Neural cell (in vitro differentiated cells): ENCODE measurements around the gene MYBPHL. TPM values are rescaled to one million over a fixed set of nuclear protein-coding genes. Genes with fewer than 3 reads are reported as not detected.
A peak's percentile ranks its signal among the peaks of the same experiment; 100 is the strongest.

ENCODE experiments used
- H2AFZ ChIP-seq: fragments of 200-600, 300-800 bp; sonication (generic), shearing (Covaris generic); 2 replicates; pipeline ENCODE4 v1.6.0; 2014; ENCODE audit warnings: low read depth, mild to moderate bottlenecking, antibody characterized with exemption, low read length, moderate library complexity
- H3F3A ChIP-seq: fragments of 200-600 bp; shearing (Covaris generic); 2 replicates; pipeline ENCODE4 v1.6.1; 2016; ENCODE audit warnings: mild to moderate bottlenecking, moderate library complexity, mixed read lengths, antibody characterized with exemption, low read length; ENCODE audit not compliant: insufficient read depth, poor library complexity, severe bottlenecking
- H3K27ac ChIP-seq: fragments of 200-600, 300-800 bp; sonication (generic), shearing (Covaris generic); 2 replicates; pipeline ENCODE4 v1.5.1; 2014; ENCODE audit warnings: mild to moderate bottlenecking, low read length, moderate library complexity
- H3K27me3 ChIP-seq: fragments of 300-800, 200-600 bp; sonication (generic), shearing (Covaris generic); 2 replicates; pipeline ENCODE4 v1.6.0; 2014; ENCODE audit warnings: mild to moderate bottlenecking, low read depth, low read length, moderate library complexity; ENCODE audit not compliant: insufficient read depth
- H3K36me3 ChIP-seq: fragments of 300-800, 200-600 bp; sonication (generic), shearing (Covaris generic); 2 replicates; pipeline ENCODE4 v1.5.1; 2014; ENCODE audit warnings: mild to moderate bottlenecking, antibody characterized with exemption, low read length, moderate library complexity; ENCODE audit not compliant: insufficient read depth
- H3K4me2 ChIP-seq: fragments of 300-800, 200-600 bp; sonication (generic), shearing (Covaris generic); 2 replicates; pipeline ENCODE4 v1.6.0; 2014; ENCODE audit warnings: mild to moderate bottlenecking, low read length
- H3K4me3 ChIP-seq: fragments of 300-800, 200-600 bp; sonication (generic), shearing (Covaris generic); 2 replicates; pipeline ENCODE4 v1.5.1; 2014; ENCODE audit warnings: mild to moderate bottlenecking, low read length, moderate library complexity
- H3K79me2 ChIP-seq: fragments of 200-600 bp; shearing (Covaris generic); replicated peaks from 2 replicates; pipeline ENCODE4 v1.6.0; 2014; ENCODE audit warnings: mild to moderate bottlenecking, low read length, moderate library complexity; ENCODE audit not compliant: insufficient read depth
- H3K9ac ChIP-seq: fragments of 300-800, 200-600 bp; sonication (generic), shearing (Covaris generic); 2 replicates; pipeline ENCODE4 v1.6.1; 2016; ENCODE audit warnings: mild to moderate bottlenecking, low read length, mixed read lengths
- H3K9me2 ChIP-seq: fragments of 200-600 bp; shearing (Covaris generic); 2 replicates; pipeline ENCODE4 v1.6.1; 2016; ENCODE audit warnings: mild to moderate bottlenecking, low read length, mixed read lengths; ENCODE audit not compliant: insufficient read depth
- H3K9me3 ChIP-seq: fragments of 200-600, 300-800 bp; sonication (generic), shearing (Covaris generic); 2 replicates; pipeline ENCODE4 v1.6.1; 2016; ENCODE audit warnings: mild to moderate bottlenecking, mixed run types, low read length, moderate library complexity, mixed read lengths
- H4K20me1 ChIP-seq: fragments of 200-600 bp; shearing (Covaris generic); 2 replicates; pipeline ENCODE4 v1.6.1; 2016; ENCODE audit warnings: mild to moderate bottlenecking, mixed run types; ENCODE audit not compliant: insufficient read depth
- EP300 ChIP-seq: fragments of 450-650 bp; conservative IDR thresholded peaks from 2 replicates; pipeline ENCODE4 v1.6.1; 2014; ENCODE audit warnings: antibody characterized with exemption, mild to moderate bottlenecking, moderate library complexity; ENCODE audit not compliant: poor library complexity, severe bottlenecking
- EZH2 ChIP-seq: fragments of 200-600, 300-800 bp; shearing (Covaris generic), sonication (generic); IDR thresholded peaks from 2 replicates; pipeline ENCODE4 v1.6.1; 2014; ENCODE audit warnings: antibody characterized with exemption, low read length, borderline replicate concordance, mild to moderate bottlenecking; ENCODE audit not compliant: insufficient read depth, poor library complexity, severe bottlenecking
- MXI1 ChIP-seq: fragments of 450-650 bp; conservative IDR thresholded peaks from 2 replicates; pipeline ENCODE4 v1.6.1; 2014; ENCODE audit warnings: antibody characterized with exemption, mild to moderate bottlenecking; ENCODE audit not compliant: poor library complexity, severe bottlenecking
- POLR2AphosphoS5 ChIP-seq: IDR thresholded peaks from 2 replicates; pipeline ENCODE4 v1.6.1; 2012
- RAD21 ChIP-seq: fragments of 450-650 bp; conservative IDR thresholded peaks from 2 replicates; pipeline ENCODE4 v1.6.1; 2014; ENCODE audit warnings: antibody characterized with exemption, mild to moderate bottlenecking, moderate library complexity
- SMC3 ChIP-seq: fragments of 450-650 bp; conservative IDR thresholded peaks from 2 replicates; pipeline ENCODE4 v1.6.1; 2014; ENCODE audit warnings: antibody characterized with exemption, mild to moderate bottlenecking, moderate library complexity; ENCODE audit not compliant: poor library complexity
- TAF1 ChIP-seq: IDR thresholded peaks from 2 replicates; pipeline ENCODE4 v1.6.1; 2012; ENCODE audit warnings: low read depth
- polyA plus RNA-seq: library from polyadenylated mRNA; depleted of rRNA; stranded (reverse); fragments of >200 nt; gene quantifications from 2 replicates; pipeline ENCODE4 v1.2.3, GENCODE V29; 2014
- TF ChIP-seq, protein P1 (sequence below): fragments of 450-650 bp; IDR thresholded peaks from 2 replicates; pipeline ENCODE4 v1.5.1; 2014; ENCODE audit warnings: antibody characterized with exemption, mild to moderate bottlenecking, moderate library complexity; ENCODE audit not compliant: poor library complexity, severe bottlenecking
- TF ChIP-seq, protein P2 (sequence below): IDR thresholded peaks from 2 replicates; pipeline ENCODE4 v1.6.1; 2012; ENCODE audit warnings: borderline replicate concordance

MYBPHL gene
- polyA plus RNA-seq, 1 donor from 2014 or later, result 1.6 TPM

DNA sequence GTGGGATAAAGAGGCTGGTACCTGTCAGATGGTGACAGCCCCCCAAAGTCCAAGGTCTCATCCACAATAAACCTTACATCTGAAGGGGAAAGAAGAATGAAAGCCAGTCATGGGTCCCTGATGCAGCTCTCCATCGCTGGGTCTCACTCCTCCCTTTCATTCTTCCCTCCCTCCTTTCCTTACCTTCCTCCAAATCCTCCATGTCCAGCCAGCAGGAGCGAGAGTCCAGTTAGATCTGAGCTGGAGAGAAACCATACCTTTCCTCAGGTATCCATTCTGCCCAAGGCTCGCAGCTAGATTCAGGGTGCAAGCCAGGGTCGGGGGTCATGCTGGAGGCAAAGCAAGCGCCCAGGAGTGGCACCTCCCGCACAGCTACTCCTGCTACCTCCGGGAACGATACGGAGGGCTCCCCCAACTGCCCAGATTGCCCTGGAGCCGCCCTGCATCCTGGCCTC, 24.3 kb downstream of the MYBPHL start:
- Histone ChIP-seq H3K9me3 (no peaks in the 10 kb centered on the region), H2AFZ (peak overlapping the region; percentile 96), H3K9ac (peak overlapping the region; percentile 72), H3K79me2 (peaks cover 7% of the 10 kb centered on the region), H3K9me2 (no peaks in the 10 kb centered on the region), H4K20me1 (no peaks in the 10 kb centered on the region), H3K36me3 (no peaks in the 10 kb centered on the region), H3K27ac (no peak overlapping the region), H3F3A (no peaks in the 10 kb centered on the region), H3K4me2 (peak overlapping the region; percentile 72), H3K4me3 (peak overlapping the region; percentile 74), H3K27me3 (no peaks in the 10 kb centered on the region)
- TF ChIP-seq EZH2, result no peak

DNA sequence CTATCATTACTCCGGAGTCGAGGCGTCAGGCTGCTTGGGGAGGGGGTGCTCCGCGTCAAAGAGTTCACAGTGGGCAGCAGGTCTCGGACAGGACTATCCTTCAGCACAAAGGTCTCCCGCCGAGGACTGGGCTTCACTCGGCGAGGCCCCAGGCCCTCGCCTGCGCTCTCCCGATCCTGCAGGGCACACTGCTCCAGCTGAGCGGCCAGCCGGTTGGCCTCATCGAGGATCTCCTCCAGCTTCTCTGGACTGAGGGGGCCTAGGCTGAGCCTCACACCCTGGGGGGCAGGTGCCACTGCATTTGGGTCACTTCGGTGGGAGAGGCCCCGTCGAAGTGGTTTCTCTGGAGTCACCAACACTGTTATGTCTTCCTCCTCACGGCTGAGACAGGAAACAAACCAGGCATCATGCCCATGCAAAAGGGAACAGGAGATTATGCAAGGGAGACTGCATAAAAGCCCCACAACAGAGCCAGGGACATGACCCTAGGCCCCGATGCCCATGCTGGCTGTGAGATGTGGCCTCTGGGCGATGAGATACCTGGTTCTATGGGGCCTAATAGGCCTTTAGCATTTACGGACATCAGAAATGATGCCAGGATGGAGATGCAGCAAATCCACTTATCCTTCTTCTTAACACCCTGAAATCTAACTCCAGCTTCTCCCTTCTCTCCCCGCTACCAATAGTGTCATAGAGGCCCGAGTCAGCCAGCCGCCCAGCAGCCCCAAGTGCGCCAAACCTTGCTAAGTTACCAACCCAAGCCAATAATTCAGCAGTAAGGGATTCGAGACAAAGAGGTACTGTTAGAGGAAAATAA, 24.9 kb downstream of the MYBPHL start:
- peak overlapping the region; percentile 72 for H3K9ac ChIP-seq
- H3F3A ChIP-seq, result no peaks in the 10 kb centered on the region
- H3K9me2 ChIP-seq, result no peaks in the 10 kb centered on the region
- no peaks in the 10 kb centered on the region for H3K27me3 ChIP-seq
- TF ChIP-seq, protein P1, sequence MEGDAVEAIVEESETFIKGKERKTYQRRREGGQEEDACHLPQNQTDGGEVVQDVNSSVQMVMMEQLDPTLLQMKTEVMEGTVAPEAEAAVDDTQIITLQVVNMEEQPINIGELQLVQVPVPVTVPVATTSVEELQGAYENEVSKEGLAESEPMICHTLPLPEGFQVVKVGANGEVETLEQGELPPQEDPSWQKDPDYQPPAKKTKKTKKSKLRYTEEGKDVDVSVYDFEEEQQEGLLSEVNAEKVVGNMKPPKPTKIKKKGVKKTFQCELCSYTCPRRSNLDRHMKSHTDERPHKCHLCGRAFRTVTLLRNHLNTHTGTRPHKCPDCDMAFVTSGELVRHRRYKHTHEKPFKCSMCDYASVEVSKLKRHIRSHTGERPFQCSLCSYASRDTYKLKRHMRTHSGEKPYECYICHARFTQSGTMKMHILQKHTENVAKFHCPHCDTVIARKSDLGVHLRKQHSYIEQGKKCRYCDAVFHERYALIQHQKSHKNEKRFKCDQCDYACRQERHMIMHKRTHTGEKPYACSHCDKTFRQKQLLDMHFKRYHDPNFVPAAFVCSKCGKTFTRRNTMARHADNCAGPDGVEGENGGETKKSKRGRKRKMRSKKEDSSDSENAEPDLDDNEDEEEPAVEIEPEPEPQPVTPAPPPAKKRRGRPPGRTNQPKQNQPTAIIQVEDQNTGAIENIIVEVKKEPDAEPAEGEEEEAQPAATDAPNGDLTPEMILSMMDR, result no peak
- TF ChIP-seq MXI1, result no peak
- TF ChIP-seq SMC3, result no peak
- TF ChIP-seq EP300, result no peak
- no peak for TF ChIP-seq EZH2
- TF ChIP-seq POLR2AphosphoS5, result no peak
- TF ChIP-seq TAF1, result no peak
- TF ChIP-seq, protein P2, sequence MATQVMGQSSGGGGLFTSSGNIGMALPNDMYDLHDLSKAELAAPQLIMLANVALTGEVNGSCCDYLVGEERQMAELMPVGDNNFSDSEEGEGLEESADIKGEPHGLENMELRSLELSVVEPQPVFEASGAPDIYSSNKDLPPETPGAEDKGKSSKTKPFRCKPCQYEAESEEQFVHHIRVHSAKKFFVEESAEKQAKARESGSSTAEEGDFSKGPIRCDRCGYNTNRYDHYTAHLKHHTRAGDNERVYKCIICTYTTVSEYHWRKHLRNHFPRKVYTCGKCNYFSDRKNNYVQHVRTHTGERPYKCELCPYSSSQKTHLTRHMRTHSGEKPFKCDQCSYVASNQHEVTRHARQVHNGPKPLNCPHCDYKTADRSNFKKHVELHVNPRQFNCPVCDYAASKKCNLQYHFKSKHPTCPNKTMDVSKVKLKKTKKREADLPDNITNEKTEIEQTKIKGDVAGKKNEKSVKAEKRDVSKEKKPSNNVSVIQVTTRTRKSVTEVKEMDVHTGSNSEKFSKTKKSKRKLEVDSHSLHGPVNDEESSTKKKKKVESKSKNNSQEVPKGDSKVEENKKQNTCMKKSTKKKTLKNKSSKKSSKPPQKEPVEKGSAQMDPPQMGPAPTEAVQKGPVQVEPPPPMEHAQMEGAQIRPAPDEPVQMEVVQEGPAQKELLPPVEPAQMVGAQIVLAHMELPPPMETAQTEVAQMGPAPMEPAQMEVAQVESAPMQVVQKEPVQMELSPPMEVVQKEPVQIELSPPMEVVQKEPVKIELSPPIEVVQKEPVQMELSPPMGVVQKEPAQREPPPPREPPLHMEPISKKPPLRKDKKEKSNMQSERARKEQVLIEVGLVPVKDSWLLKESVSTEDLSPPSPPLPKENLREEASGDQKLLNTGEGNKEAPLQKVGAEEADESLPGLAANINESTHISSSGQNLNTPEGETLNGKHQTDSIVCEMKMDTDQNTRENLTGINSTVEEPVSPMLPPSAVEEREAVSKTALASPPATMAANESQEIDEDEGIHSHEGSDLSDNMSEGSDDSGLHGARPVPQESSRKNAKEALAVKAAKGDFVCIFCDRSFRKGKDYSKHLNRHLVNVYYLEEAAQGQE, result no peak
- TF ChIP-seq RAD21, result no peak
- peak overlapping the region; percentile 74 for H3K4me3 ChIP-seq
- H4K20me1 ChIP-seq, result no peaks in the 10 kb centered on the region
- no peaks in the 10 kb centered on the region for H3K36me3 ChIP-seq
- no peaks in the 10 kb centered on the region for H3K9me3 ChIP-seq
- H3K79me2 ChIP-seq, result peaks cover 7% of the 10 kb centered on the region
- H3K4me2 ChIP-seq, result peak overlapping the region; percentile 72
- no peak overlapping the region for H2AFZ ChIP-seq
- H3K27ac ChIP-seq, result no peak overlapping the region
